ENCODE data around the gene RBMY1F.
"Not testable (repeated sequence)": the region's sequence is repeated elsewhere in the genome, so short reads cannot be mapped to it uniquely, and the experiment has no call there.

RBMY1F gene

DNA sequence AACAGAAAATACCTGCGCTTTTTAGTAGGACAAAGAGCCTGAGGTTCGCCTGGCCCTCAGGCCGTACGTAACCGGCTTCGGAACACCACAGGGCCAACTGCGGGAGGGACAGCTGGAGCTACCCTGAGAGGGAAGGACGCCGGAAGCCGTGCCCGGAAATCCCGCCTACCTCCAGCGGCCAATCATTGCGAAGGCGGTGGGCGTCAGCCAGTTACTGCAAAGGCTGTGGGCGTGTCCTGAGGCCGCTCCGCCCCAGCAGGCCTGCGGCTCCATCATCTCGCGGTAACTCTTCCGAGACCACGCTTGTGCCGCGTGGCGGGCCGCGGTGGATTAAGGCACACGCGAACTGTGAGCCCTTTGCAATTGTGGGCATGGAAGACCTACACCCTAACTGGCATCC is at the start of gene RBMY1F:
Gene RBMY1F (minus strand): TSS at position 101 of the 400 bp plus-strand sequence. CDS start 1,954 bp downstream, outside the sequence.
- not testable (repeated sequence) for DNase-seq

DNA sequence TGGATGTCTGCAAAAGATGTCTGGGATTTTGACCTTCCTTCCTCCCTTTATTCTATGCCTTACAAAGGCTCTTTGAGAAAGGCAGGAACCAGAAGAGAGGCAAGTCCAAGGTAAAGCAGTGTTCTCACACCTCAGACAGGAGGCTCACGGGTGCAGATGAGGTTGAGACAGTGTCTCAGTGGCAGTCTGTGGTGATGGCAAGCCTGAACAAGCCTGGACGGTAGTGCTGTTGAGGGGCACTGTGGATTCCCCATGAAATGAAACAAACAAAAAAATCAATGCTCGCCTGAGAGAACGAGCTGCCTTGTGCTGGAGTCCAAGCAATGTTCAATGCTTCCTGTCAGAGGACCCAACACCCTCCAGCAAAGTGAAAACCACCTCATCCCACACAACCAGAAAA is 31.6 kb downstream of the RBMY1F start:
- DNase-seq = not testable (repeated sequence)

DNA sequence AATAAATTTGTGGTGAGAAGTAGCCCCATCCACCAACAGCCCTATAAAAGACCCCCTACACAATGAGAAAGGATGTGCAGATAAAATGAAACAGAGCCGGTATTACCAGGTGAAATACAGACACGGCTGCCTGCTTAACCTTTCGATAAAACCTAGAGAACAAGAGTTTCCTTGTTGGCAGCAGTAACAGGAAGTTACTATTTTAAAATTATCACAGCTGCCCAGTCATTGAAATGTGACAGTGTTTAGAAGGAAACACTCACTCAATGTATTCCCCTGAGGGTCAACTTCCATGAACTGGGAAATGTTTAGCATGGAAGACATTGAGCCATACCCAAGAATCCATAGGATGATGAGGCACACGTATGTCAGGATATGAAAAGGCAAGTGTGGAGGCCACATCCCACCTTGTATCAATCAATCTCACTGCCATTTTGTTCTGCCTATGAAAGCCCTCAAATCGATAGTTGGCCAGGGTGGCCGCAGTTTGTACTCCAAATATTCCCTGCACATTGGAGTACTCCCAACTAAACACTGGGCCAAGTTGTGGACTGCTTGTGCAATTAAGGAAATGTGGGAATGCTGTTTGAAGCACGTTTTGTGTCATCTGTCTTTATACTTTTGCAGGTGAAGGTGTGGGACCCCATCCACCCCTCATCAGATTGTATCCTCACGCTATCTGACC is 41.6 kb downstream of the RBMY1F start:
- DNase-seq = not testable (repeated sequence)

DNA sequence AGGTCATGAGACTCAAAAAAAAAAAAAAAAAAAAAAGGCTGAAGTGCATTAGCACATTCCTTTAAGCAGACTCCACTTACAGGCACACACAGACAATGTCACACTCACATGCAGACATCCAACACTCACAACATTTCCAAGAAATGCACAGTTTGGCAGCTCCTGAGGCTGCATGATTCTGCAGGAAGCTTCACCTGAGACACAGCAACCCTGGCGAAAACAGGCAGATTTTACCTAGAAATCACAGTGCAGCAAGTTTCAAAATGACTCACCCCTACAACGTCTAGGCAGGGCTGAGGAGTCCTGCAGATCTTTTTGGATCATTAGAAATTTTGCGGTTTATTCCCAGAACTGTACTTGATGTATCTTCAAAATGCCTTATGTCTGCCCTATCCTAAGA is 48.0 kb downstream of the RBMY1F start:
- not testable (repeated sequence) for DNase-seq

DNA sequence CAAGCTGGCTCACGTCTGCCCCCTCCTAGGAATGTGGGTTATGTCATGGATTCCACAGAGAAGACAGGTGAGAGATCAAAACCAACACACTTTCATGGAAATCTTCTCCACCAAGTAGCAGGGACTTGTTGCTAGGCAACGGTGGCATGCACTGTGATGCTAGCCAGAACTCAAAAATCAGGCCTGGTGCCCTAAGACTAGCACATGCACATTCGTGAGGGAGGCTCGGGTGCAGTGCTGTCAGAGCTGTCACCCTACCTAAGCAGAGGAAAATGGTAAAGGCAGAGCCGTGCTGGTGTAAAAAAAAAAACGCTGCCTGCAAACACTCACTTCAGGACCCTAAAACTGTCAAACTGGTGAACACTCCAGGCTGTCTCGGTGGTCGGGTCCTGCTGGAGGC is 52.2 kb downstream of the RBMY1F start:
- DNase-seq = not testable (repeated sequence)

Measured in NCI-H1436 (cell line).